ENCODE results near the gene ZSWIM4. TPM values are rescaled to one million over a fixed set of nuclear protein-coding genes. Genes with fewer than 3 reads are reported as not detected.
A peak's percentile ranks its signal among the peaks of the same experiment; 100 is the strongest.

ZSWIM4 gene
- total and polyA plus RNA-seq, 9 donors, result 1.2 to 7.9 (median 4.3) TPM

GRCh38 chr19:13859361-13859880, 64.2 kb downstream of the ZSWIM4 start:
- no peaks in the 10 kb centered on the region for H3K4me1 ChIP-seq (ENCODE audit: insufficient read depth)
- DNase-seq, result no peak
- H3K4me3 ChIP-seq, result no peak overlapping the region
- no peaks in the 10 kb centered on the region for H3K9me3 ChIP-seq
- WGBS, 3 donors, result 93 to 94% (median 93%) methylated on average over 3 of the region's 3 CpGs
- no peak for TF ChIP-seq POLR2A (IDR thresholded peaks at IDR 0.05)
- no peak for TF ChIP-seq EP300 (IDR thresholded peaks at IDR 0.05)
- TF ChIP-seq, protein P1, sequence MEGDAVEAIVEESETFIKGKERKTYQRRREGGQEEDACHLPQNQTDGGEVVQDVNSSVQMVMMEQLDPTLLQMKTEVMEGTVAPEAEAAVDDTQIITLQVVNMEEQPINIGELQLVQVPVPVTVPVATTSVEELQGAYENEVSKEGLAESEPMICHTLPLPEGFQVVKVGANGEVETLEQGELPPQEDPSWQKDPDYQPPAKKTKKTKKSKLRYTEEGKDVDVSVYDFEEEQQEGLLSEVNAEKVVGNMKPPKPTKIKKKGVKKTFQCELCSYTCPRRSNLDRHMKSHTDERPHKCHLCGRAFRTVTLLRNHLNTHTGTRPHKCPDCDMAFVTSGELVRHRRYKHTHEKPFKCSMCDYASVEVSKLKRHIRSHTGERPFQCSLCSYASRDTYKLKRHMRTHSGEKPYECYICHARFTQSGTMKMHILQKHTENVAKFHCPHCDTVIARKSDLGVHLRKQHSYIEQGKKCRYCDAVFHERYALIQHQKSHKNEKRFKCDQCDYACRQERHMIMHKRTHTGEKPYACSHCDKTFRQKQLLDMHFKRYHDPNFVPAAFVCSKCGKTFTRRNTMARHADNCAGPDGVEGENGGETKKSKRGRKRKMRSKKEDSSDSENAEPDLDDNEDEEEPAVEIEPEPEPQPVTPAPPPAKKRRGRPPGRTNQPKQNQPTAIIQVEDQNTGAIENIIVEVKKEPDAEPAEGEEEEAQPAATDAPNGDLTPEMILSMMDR (IDR thresholded peaks at IDR 0.05), result no peak
- no peaks in the 10 kb centered on the region for H3K27me3 ChIP-seq
- no peaks in the 10 kb centered on the region for H3K36me3 ChIP-seq
- H3K27ac ChIP-seq, result no peak overlapping the region
- intact Hi-C loops (cut with DNase I), result no loop called here

GRCh38 chr19:13860679-13861391, 65.6 kb downstream of the ZSWIM4 start:
- no peak overlapping the region for H3K4me3 ChIP-seq
- peak in 1 of 5 donors; percentile 46 for DNase-seq
- no peaks in the 10 kb centered on the region for H3K27me3 ChIP-seq
- no peaks in the 10 kb centered on the region for H3K36me3 ChIP-seq
- intact Hi-C loops (cut with DNase I), result loop anchor here (5.0 to 10.0 kb wide), 8 partner anchors 56 to 696 kb away; partner anchors contain the start of genes C19orf53 (in 1 of the 4) and ZSWIM4 (in 1 of the 4)
- no peak for TF ChIP-seq POLR2A (IDR thresholded peaks at IDR 0.05)
- TF ChIP-seq, protein P1 (IDR thresholded peaks at IDR 0.05), result no peak
- no peak for TF ChIP-seq EP300 (IDR thresholded peaks at IDR 0.05)
- H3K4me1 ChIP-seq (ENCODE audit: insufficient read depth), result no peaks in the 10 kb centered on the region
- no peaks in the 10 kb centered on the region for H3K9me3 ChIP-seq
- WGBS, 3 donors, result 71 to 75% (median 74%) methylated on average over 13 of the region's 13 CpGs
- peak overlapping the region; percentile 6 to 76 for H3K27ac ChIP-seq

DNA sequence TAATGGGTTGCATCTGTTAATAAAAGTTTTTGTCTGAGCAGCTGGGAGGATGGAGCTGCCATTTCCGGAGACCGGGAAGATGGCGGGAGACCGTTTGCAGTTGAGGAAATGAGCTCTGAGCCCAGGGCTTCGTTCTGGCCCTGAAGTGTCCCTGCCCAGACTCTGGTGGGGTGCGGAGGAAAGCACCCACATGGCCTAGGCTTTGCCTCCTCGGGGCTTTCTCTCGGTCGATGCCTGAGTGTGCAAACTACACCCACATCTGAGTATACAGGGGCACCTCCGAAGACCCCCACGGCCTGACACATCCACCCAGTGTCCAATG, 66.1 kb downstream of the ZSWIM4 start:
- Histone ChIP-seq H3K36me3 (no peaks in the 10 kb centered on the region), H3K27ac (peak overlapping the region; percentile 76 to 77), H3K27me3 (no peaks in the 10 kb centered on the region), H3K9me3 (no peaks in the 10 kb centered on the region), H3K4me1 (ENCODE audit: insufficient read depth) (no peaks in the 10 kb centered on the region), H3K4me3 (peak overlapping the region; percentile 30)
- WGBS, 3 donors, result 19 to 25% (median 20%) methylated on average over 11 of the region's 11 CpGs
- intact Hi-C loops (cut with DNase I), result loop anchor here (5.0 to 10.0 kb wide), 8 partner anchors 57 to 697 kb away; partner anchors contain the start of genes C19orf53 (in 1 of the 4) and ZSWIM4 (in 1 of the 4)
- TF ChIP-seq EP300 (IDR thresholded peaks at IDR 0.05), result no peak
- TF ChIP-seq, protein P1 (IDR thresholded peaks at IDR 0.05), result no peak
- TF ChIP-seq POLR2A (IDR thresholded peaks at IDR 0.05), result no peak
- no peak for DNase-seq

GRCh38 chr19:13861714-13862531, 66.7 kb downstream of the ZSWIM4 start:
- Histone ChIP-seq H3K27ac (peak overlapping the region; percentile 76 to 77), H3K4me3 (peak overlapping the region; percentile 30), H3K36me3 (no peaks in the 10 kb centered on the region), H3K27me3 (no peaks in the 10 kb centered on the region), H3K4me1 (ENCODE audit: insufficient read depth) (no peaks in the 10 kb centered on the region), H3K9me3 (no peaks in the 10 kb centered on the region)
- peak; percentile 93 to 98 (median 96) for DNase-seq
- TF ChIP-seq, protein P1 (IDR thresholded peaks at IDR 0.05), result peak; percentile 97 to 99 (median 98)
- TF ChIP-seq POLR2A (IDR thresholded peaks at IDR 0.05), result peak; percentile 48
- TF ChIP-seq EP300 (IDR thresholded peaks at IDR 0.05), result no peak
- 1 to 2% (median 1%) methylated on average over 27 of the region's 27 CpGs for WGBS, 3 donors
- intact Hi-C loops (cut with DNase I), result loop anchor here (2.0 to 10.0 kb wide), 9 partner anchors 57 to 697 kb away; partner anchors contain the start of genes C19orf53 (in 1 of the 4) and ZSWIM4 (in 1 of the 4)

Measured in ovary (tissue), 9 donors.